Measurements from ENCODE around the gene NR1H3. TPM values are rescaled to one million over a fixed set of nuclear protein-coding genes. Genes with fewer than 3 reads are reported as not detected.

NR1H3 gene
- total RNA-seq, 1 donor from 2014 or later, result 17.3 TPM

DNA sequence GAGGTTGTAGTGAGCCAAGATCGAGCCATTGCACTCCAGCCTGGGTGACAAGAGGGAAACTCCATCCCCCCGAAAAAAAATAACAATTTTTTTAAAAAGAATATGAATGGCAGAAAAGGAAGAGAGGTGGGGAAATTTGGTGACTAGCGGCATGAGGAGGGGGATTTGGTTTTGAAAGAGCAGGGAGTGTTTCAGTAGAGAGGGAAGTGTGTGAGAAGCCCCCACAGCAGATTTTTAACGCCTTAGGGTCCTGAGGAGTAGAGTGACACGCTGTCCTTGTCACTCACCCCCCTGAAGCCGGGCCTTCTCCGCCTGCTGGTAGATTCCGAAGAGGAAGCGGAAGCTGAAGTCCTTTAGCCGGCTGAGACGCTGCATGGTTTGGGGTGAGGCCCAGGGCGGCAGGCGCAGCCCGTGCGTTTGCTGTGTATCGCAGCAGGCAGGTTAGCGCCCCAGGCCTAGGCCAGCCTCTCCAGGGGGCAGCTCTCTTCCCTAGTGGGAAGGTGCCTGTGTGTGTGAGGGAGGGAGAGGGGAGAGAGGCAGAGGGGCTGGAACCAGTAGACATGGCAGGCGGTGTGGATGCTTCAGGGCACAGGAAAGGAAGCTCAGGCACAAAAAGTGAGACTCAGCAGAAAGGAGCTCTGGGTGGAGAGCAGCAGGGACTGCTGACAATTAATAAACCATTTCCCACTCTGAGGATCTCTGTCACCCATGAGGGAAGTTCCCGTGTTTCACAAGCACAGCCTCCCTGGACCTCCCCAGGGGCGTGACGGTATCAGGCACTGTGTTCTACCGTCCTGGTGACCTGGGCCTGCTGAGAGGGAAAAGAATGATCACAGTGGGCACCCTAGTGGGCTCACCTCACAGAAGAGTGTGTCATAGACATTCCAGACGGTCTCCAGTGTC is 13.1 kb upstream of the NR1H3 start:
- DNase-seq (ENCODE audit: low read depth), result no peak

DNA sequence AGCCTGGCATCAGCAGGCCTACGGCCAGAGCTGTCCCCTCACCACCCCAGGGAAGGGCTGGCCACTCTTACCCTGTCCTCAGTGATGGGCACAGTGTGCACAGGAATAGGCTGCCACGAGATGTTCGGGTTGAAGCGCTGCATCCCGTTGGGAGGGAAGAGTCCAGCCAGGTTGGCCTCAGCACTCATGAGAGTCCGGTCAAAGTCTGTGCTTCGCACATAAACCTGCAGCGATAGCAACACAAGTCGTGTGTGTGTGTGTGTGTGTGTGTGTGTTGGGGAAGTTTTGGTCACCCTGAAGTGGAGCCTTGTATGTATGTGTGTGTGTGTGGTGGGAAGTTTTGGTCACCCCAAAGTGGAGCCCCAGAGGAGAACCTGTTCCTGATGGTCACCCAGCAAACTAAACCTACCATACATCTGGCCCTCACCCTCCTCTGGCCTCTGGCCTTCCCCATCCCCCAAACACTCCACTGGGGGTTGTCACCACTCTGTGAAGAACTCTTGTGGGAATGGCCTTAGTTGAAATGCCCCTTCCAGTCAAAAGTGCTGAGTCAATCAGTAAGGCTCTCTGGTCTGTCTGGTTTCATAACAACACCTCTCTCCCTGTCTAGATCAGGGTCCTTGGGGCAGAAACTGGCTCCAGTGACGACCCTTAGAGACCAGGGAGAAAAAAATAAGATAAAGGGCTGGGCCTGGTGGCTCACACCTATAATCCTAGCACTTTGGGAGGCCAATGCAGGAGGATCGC is 12.0 kb upstream of the NR1H3 start:
- no peak for DNase-seq (ENCODE audit: low read depth)

- DNase-seq (ENCODE audit: low read depth), result no peak
These were observed 10.3 kb upstream of the NR1H3 start for GRCh38 chr11:47247502-47247901.

- DNase-seq (ENCODE audit: low read depth), result no peak
These were observed 9.5 kb upstream of the NR1H3 start for GRCh38 chr11:47248304-47248663.

- DNase-seq (ENCODE audit: low read depth), result peak; percentile 68
These were observed 9.0 kb upstream of the NR1H3 start, which contains the start of gene ACP2 for GRCh38 chr11:47248664-47249377. ACP2 (minus strand) TSS chr11:47248814; CDS start chr11:47248789, 25 bp downstream.

- DNase-seq (ENCODE audit: low read depth), result no peak
These were observed 8.4 kb upstream of the NR1H3 start for GRCh38 chr11:47249378-47249715.

DNA sequence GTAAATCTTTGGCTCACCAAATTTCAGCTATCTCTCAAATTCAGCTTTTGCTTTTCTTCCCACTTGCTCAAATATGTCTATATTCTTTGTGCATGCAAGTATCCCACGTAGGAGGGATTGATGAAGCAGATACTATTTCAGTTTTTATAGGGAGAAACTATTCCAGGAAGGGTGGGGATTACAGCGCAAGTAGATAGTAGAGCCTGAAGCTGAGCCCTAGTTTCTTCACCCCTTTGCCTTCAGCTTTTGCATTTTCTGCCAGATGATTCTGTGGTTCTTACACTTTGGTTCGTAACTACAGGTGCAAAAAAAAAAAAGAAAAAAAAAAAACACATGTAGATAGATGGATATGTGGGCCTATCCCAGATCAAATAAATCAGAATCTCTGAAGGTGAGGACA is 6.0 kb upstream of the NR1H3 start:
- DNase-seq (ENCODE audit: low read depth), result no peak

GRCh38 chr11:47253660-47254059 is 4.1 kb upstream of the NR1H3 start:
- DNase-seq (ENCODE audit: low read depth), result no peak

- DNase-seq (ENCODE audit: low read depth), result no peak
These were observed 3.4 kb upstream of the NR1H3 start for GRCh38 chr11:47254386-47254785.

- DNase-seq (ENCODE audit: low read depth), result no peak
These were observed 1.4 kb upstream of the NR1H3 start for GRCh38 chr11:47256374-47256773.

DNA sequence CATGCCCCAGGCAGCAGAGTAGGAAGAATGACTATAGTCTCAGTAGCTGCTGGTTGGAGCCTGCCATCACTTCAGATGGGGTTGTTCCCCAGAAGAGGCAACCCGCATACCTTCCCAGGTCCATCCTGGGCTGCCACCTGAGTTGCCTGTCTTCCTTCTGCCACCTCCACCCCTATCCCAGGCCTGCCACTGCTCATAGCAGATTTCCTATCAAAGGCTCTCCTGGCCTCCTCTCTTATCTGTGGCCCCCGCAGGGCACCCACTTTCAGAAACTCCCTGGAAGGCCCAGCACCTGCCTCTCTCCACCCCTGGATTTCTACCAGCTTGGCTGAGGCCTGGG is 649 bp upstream of the NR1H3 start:
- no peak for DNase-seq (ENCODE audit: low read depth)

- DNase-seq (ENCODE audit: low read depth), result no peak
These were observed 614 bp downstream of the NR1H3 start for GRCh38 chr11:47258317-47258902.

- DNase-seq (ENCODE audit: low read depth), result no peak
These were observed 1.6 kb downstream of the NR1H3 start for GRCh38 chr11:47259232-47259977.

DNA sequence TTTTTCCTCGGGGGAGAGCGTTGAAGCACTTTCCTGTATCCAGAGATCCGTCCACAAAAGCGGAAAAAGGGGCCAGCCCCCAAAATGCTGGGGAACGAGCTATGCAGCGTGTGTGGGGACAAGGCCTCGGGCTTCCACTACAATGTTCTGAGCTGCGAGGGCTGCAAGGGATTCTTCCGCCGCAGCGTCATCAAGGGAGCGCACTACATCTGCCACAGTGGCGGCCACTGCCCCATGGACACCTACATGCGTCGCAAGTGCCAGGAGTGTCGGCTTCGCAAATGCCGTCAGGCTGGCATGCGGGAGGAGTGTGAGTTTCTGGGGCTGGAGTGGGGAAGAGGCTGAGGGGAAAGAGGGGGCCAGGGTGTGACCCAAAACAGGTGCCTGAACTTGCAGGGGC is 2.6 kb downstream of the NR1H3 start:
- no peak for DNase-seq (ENCODE audit: low read depth)

DNA sequence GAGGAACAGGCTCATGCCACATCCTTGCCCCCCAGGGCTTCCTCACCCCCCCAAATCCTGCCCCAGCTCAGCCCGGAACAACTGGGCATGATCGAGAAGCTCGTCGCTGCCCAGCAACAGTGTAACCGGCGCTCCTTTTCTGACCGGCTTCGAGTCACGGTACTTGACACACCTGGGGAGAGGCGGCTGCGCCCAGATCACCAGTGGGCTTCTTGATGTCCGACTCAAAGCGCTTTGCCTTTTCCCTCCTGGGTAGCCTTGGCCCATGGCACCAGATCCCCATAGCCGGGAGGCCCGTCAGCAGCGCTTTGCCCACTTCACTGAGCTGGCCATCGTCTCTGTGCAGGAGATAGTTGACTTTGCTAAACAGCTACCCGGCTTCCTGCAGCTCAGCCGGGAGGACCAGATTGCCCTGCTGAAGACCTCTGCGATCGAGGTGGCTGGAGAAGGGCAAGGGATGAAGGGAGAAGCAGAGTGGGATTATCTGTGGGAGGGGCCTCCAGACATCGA is 3.5 kb downstream of the NR1H3 start:
- no peak for DNase-seq (ENCODE audit: low read depth)

- DNase-seq (ENCODE audit: low read depth), result no peak
These were observed 6.3 kb downstream of the NR1H3 start for GRCh38 chr11:47264119-47264518.

DNA sequence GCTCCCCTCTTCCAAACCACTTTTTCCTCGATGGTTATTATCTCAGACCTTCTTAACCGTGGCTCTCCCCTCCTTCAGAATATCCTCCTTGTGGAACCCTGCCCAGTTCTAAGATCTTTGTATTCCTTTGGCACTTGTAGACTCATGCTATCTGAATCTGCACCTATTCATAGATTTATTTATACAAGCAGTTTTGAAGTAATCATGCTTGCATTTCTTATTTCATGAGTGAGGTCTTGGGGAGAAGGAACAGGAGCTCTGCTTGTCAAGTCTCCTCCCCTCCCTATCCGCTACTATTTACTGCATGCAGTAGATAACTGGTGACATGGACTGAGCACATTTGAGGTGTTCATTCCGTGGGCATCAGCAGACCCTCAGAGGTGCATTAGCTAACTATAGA is 6.7 kb downstream of the NR1H3 start:
- DNase-seq (ENCODE audit: low read depth), result no peak

DNA sequence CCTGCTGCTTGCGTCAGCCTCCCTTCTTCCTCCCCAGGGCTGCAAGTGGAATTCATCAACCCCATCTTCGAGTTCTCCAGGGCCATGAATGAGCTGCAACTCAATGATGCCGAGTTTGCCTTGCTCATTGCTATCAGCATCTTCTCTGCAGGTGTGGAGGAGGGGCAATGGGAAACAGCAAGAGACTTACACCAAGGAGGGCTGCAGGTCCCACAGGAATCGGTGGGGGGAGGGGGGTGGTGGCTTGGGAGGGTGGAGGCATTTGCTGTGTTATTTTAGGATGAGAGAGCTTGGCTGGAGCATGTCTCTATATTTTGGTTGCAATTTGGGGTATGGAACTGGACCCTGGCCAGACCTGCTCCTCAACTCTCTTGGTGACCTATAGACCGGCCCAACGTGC is 10.1 kb downstream of the NR1H3 start:
- no peak for DNase-seq (ENCODE audit: low read depth)

GRCh38 chr11:47268448-47269001 is 10.7 kb downstream of the NR1H3 start:
- DNase-seq (ENCODE audit: low read depth), result no peak

- peak; percentile 65 for DNase-seq (ENCODE audit: low read depth)
These were observed 11.4 kb downstream of the NR1H3 start for GRCh38 chr11:47269002-47269828.
